HepG2 (cell line): ENCODE data around the gene ZNF367. TPM values are rescaled to one million over a fixed set of nuclear protein-coding genes. Genes with fewer than 3 reads are reported as not detected.

Experiments
- ELF1 ChIP-seq: sonication (generic); formaldehyde crosslinking; IDR thresholded peaks from 2 replicates; pipeline ENCODE4 v1.4.0; 2020; ENCODE audit warnings: missing genetic modification reagents
- HNRNPL ChIP-seq: fragments of 200-400 bp; formaldehyde crosslinking; IDR thresholded peaks from 2 replicates; pipeline ENCODE4 v1.6.1; 2017; ENCODE audit warnings: mild to moderate bottlenecking, low read depth, low read length
- MTA1 ChIP-seq: sonication (generic); formaldehyde crosslinking; IDR thresholded peaks from 2 replicates; pipeline ENCODE4 v1.4.0; 2020; ENCODE audit warnings: missing genetic modification reagents, mild to moderate bottlenecking, borderline replicate concordance
- SKI ChIP-seq: fragments of 450-650 bp; IDR thresholded peaks from one replicate; pipeline ENCODE4 v1.6.1; 2018; ENCODE audit warnings: mild to moderate bottlenecking; ENCODE audit not compliant: partially characterized antibody
- THAP11 ChIP-seq: IDR thresholded peaks from 2 replicates; pipeline ENCODE4 v1.6.1; 2016; ENCODE audit warnings: missing biosample characterization, missing genetic modification reagents
- TSC22D2 ChIP-seq: sonication (generic); formaldehyde crosslinking; IDR thresholded peaks from 2 replicates; pipeline ENCODE4 v1.5.1; 2020; ENCODE audit warnings: missing genetic modification reagents, mild to moderate bottlenecking, borderline replicate concordance
- ZBTB1 ChIP-seq: sonication (generic); formaldehyde crosslinking; IDR thresholded peaks from 2 replicates; pipeline ENCODE4 v1.4.0; 2020; ENCODE audit warnings: missing genetic modification reagents, borderline replicate concordance
- ZFP36L2 ChIP-seq: sonication (generic); formaldehyde crosslinking; IDR thresholded peaks from 2 replicates; pipeline ENCODE4 v1.4.0; 2020; ENCODE audit warnings: missing genetic modification reagents
- ZNF10 ChIP-seq: sonication (generic); formaldehyde crosslinking; IDR thresholded peaks from 2 replicates; pipeline ENCODE4 v1.4.0; 2020; ENCODE audit warnings: mild to moderate bottlenecking, low read depth, missing genetic modification reagents, borderline replicate concordance
- ZNF335 ChIP-seq: sonication (generic); formaldehyde crosslinking; IDR thresholded peaks from 2 replicates; pipeline ENCODE4 v1.4.0; 2020; ENCODE audit warnings: missing genetic modification reagents
- ZNF772 ChIP-seq: sonication (generic); formaldehyde crosslinking; IDR thresholded peaks from 2 replicates; pipeline ENCODE4 v1.5.0; 2020; ENCODE audit warnings: mild to moderate bottlenecking, missing genetic modification reagents
- ZNF878 ChIP-seq: sonication (generic); formaldehyde crosslinking; IDR thresholded peaks from 2 replicates; pipeline ENCODE4 v1.8.1; 2023; ENCODE audit warnings: mild to moderate bottlenecking, missing genetic modification reagents, moderate library complexity
- polyA plus RNA-seq, 8 experiments: library from polyadenylated mRNA; depleted of rRNA in 3 of 8; stranded (reverse) in 7 of 8; unstranded in 1 of 8; fragments of >200 nt; fragmentation: Illumina TruSeq in 4 of 8; extraction: Trizol in 4 of 8; gene quantifications; 2 replicates each; pipeline versions ENCODE4 v1.2.1 to v1.2.3, GENCODE V29; 2011 to 2016; ENCODE audit warnings: low read depth in 4 of 8, missing spikeins in 1 of 8, mixed read lengths in 1 of 8; ENCODE audit not compliant: insufficient read depth in 1 of 8
- total RNA-seq, 5 experiments: library from RNA; depleted of rRNA; stranded (reverse); fragments of >200 nt; fragmentation: Illumina TruSeq; extraction: Trizol; gene quantifications; 2 replicates each; pipeline ENCODE4 v1.2.3, GENCODE V29; 2016; ENCODE audit warnings: low read depth in 1 of 5
- TF ChIP-seq, protein P1 (sequence below): sonication (generic); formaldehyde crosslinking; IDR thresholded peaks from 2 replicates; pipeline ENCODE4 v1.4.0; 2020; ENCODE audit warnings: mild to moderate bottlenecking, missing genetic modification reagents
- TF ChIP-seq, protein P2 (sequence below): sonication (generic); formaldehyde crosslinking; IDR thresholded peaks from 2 replicates; pipeline ENCODE4 v1.4.0; 2020; ENCODE audit warnings: missing genetic modification reagents, borderline replicate concordance
- TF ChIP-seq, protein P3 (sequence below): sonication (generic); formaldehyde crosslinking; IDR thresholded peaks from 2 replicates; pipeline ENCODE4 v1.8.0; 2022; ENCODE audit warnings: missing genetic modification reagents, mild to moderate bottlenecking, moderate library complexity, borderline replicate concordance
- TF ChIP-seq, protein P4 (sequence below): sonication (generic); formaldehyde crosslinking; IDR thresholded peaks from 2 replicates; pipeline ENCODE4 v1.5.1; 2020; ENCODE audit warnings: mild to moderate bottlenecking, missing genetic modification reagents, borderline replicate concordance

The ZNF367 gene
- total and polyA plus RNA-seq, 2 of the 13 experiments (the other 11 are each of a cell fraction or from before 2014, with no cell fraction given) = 2.9 to 7.7 TPM

DNA sequence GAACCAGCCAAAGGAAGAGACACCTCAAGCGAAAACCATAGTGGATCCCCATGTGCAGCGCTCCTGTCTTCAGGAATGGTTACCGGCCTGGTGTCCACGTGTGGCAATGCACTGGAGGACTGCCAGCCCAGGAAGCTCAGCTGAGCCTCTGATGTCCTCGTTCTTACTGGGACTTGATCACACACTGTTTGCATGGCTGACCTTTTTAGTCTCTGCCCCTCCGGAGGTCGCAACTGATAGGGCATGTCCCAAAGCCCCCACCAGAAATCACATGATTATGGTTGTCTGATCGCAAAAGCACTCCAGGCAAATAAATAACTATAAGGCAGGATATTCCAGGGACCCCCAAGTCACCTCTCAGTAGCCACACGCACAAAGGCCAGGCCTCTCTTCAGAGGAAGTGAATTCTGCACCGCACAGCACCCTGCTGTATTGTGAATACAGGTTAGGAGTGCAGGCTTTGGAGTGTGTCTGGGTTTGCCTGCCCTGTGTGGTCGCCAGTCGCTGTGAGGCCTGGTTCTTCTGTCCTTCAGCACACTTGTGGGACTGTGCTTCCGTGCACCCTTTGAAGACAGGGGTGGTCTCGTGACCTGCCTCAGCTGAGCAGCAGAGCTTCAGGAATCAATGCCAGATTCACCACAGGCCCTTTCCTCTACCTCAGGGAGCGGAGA lies 18.4 kb upstream of the ZNF367 start (continued):
- TF ChIP-seq, protein P1, sequence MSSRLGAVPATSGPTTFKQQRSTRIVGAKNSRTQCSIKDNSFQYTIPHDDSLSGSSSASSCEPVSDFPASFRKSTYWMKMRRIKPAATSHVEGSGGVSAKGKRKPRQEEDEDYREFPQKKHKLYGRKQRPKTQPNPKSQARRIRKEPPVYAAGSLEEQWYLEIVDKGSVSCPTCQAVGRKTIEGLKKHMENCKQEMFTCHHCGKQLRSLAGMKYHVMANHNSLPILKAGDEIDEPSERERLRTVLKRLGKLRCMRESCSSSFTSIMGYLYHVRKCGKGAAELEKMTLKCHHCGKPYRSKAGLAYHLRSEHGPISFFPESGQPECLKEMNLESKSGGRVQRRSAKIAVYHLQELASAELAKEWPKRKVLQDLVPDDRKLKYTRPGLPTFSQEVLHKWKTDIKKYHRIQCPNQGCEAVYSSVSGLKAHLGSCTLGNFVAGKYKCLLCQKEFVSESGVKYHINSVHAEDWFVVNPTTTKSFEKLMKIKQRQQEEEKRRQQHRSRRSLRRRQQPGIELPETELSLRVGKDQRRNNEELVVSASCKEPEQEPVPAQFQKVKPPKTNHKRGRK = 0 out of 2 replicates have a peak, but pooled peaks have one; percentile 10
- TF ChIP-seq ZBTB1 (CRISPR knock-in tag) (no peak; the same call in 1 of the 2 replicates), ELF1 (peak; percentile 18; the same call in 1 of the 2 replicates), HNRNPL (no peak), THAP11 (CRISPR knock-in tag) (peak; percentile 59), MTA1 (CRISPR knock-in tag) (0 out of 2 replicates have a peak, but pooled peaks have one; percentile 35), ZNF878 (CRISPR knock-in tag) (peak; percentile 92; the same call in 1 of the 2 replicates), ZFP36L2 (CRISPR knock-in tag) (0 out of 2 replicates have a peak, but pooled peaks have one; percentile 74), TSC22D2 (CRISPR knock-in tag) (peak; percentile 56; the same call in 1 of the 2 replicates), SKI (peak; percentile 23), ZNF335 (CRISPR knock-in tag) (peak; percentile 62; the same call in 1 of the 2 replicates), ZNF772 (peak; percentile 90; the same call in 1 of the 2 replicates), ZNF10 (no peak)
- TF ChIP-seq, protein P2, sequence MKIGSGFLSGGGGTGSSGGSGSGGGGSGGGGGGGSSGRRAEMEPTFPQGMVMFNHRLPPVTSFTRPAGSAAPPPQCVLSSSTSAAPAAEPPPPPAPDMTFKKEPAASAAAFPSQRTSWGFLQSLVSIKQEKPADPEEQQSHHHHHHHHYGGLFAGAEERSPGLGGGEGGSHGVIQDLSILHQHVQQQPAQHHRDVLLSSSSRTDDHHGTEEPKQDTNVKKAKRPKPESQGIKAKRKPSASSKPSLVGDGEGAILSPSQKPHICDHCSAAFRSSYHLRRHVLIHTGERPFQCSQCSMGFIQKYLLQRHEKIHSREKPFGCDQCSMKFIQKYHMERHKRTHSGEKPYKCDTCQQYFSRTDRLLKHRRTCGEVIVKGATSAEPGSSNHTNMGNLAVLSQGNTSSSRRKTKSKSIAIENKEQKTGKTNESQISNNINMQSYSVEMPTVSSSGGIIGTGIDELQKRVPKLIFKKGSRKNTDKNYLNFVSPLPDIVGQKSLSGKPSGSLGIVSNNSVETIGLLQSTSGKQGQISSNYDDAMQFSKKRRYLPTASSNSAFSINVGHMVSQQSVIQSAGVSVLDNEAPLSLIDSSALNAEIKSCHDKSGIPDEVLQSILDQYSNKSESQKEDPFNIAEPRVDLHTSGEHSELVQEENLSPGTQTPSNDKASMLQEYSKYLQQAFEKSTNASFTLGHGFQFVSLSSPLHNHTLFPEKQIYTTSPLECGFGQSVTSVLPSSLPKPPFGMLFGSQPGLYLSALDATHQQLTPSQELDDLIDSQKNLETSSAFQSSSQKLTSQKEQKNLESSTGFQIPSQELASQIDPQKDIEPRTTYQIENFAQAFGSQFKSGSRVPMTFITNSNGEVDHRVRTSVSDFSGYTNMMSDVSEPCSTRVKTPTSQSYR = peak; percentile 47; the same call in 1 of the 2 replicates
- TF ChIP-seq, protein P3, sequence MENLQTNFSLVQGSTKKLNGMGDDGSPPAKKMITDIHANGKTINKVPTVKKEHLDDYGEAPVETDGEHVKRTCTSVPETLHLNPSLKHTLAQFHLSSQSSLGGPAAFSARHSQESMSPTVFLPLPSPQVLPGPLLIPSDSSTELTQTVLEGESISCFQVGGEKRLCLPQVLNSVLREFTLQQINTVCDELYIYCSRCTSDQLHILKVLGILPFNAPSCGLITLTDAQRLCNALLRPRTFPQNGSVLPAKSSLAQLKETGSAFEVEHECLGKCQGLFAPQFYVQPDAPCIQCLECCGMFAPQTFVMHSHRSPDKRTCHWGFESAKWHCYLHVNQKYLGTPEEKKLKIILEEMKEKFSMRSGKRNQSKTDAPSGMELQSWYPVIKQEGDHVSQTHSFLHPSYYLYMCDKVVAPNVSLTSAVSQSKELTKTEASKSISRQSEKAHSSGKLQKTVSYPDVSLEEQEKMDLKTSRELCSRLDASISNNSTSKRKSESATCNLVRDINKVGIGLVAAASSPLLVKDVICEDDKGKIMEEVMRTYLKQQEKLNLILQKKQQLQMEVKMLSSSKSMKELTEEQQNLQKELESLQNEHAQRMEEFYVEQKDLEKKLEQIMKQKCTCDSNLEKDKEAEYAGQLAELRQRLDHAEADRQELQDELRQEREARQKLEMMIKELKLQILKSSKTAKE = peak; percentile 74
- TF ChIP-seq, protein P4, sequence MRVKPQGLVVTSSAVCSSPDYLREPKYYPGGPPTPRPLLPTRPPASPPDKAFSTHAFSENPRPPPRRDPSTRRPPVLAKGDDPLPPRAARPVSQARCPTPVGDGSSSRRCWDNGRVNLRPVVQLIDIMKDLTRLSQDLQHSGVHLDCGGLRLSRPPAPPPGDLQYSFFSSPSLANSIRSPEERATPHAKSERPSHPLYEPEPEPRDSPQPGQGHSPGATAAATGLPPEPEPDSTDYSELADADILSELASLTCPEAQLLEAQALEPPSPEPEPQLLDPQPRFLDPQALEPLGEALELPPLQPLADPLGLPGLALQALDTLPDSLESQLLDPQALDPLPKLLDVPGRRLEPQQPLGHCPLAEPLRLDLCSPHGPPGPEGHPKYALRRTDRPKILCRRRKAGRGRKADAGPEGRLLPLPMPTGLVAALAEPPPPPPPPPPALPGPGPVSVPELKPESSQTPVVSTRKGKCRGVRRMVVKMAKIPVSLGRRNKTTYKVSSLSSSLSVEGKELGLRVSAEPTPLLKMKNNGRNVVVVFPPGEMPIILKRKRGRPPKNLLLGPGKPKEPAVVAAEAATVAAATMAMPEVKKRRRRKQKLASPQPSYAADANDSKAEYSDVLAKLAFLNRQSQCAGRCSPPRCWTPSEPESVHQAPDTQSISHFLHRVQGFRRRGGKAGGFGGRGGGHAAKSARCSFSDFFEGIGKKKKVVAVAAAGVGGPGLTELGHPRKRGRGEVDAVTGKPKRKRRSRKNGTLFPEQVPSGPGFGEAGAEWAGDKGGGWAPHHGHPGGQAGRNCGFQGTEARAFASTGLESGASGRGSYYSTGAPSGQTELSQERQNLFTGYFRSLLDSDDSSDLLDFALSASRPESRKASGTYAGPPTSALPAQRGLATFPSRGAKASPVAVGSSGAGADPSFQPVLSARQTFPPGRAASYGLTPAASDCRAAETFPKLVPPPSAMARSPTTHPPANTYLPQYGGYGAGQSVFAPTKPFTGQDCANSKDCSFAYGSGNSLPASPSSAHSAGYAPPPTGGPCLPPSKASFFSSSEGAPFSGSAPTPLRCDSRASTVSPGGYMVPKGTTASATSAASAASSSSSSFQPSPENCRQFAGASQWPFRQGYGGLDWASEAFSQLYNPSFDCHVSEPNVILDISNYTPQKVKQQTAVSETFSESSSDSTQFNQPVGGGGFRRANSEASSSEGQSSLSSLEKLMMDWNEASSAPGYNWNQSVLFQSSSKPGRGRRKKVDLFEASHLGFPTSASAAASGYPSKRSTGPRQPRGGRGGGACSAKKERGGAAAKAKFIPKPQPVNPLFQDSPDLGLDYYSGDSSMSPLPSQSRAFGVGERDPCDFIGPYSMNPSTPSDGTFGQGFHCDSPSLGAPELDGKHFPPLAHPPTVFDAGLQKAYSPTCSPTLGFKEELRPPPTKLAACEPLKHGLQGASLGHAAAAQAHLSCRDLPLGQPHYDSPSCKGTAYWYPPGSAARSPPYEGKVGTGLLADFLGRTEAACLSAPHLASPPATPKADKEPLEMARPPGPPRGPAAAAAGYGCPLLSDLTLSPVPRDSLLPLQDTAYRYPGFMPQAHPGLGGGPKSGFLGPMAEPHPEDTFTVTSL (CRISPR knock-in tag) = 0 out of 2 replicates have a peak, but pooled peaks have one; percentile 62
